DND-41 (cell line): Measurements from ENCODE around the gene THSD7B.

ENCODE experiments used
- ATAC-seq: fragments of 200-7000 bp; cut with Tn5 transposase; 3 replicates; pipeline ENCODE4 v1.9.1; 2021; ENCODE audit warnings: low read depth; ENCODE audit not compliant: insufficient read depth
- DNase-seq: peaks from one replicate; pipeline ENCODE4 v3.0.0-alpha.2; 2020
- H2AFZ ChIP-seq: 2 replicates; pipeline ENCODE4 v1.6.0; 2012; ENCODE audit warnings: low read depth, low read length
- H3K27ac ChIP-seq: 2 replicates; pipeline ENCODE4 v1.5.1; 2012; ENCODE audit warnings: low read length, inconsistent platforms
- H3K27me3 ChIP-seq: fragments of 200-600 bp; sonication (generic); 2 replicates; pipeline ENCODE4 v1.6.0; 2012; ENCODE audit warnings: low read length, mild to moderate bottlenecking, inconsistent platforms; ENCODE audit not compliant: insufficient read depth, poor library complexity
- H3K36me3 ChIP-seq: 2 replicates; pipeline ENCODE4 v1.5.1; 2012; ENCODE audit warnings: low read length, inconsistent platforms; ENCODE audit not compliant: insufficient read depth
- H3K4me1 ChIP-seq: 2 replicates; pipeline ENCODE4 v1.5.1; 2012; ENCODE audit warnings: mild to moderate bottlenecking, low read length; ENCODE audit not compliant: insufficient read depth
- H3K4me2 ChIP-seq: 2 replicates; pipeline ENCODE4 v1.6.0; 2012; ENCODE audit warnings: mild to moderate bottlenecking, moderate library complexity, low read length, inconsistent platforms; ENCODE audit not compliant: insufficient read depth
- H3K4me3 ChIP-seq, 2 experiments: fragments of 200-600 bp in 1 of 2; shearing (Covaris generic) in 1 of 2; 2 replicates each; pipeline ENCODE4 v1.5.1; 2012 to 2016; ENCODE audit warnings: inconsistent platforms in 2 of 2, low read length in 2 of 2, mild to moderate bottlenecking in 2 of 2, low read depth in 1 of 2, moderate library complexity in 1 of 2
- H3K79me2 ChIP-seq: 2 replicates; pipeline ENCODE4 v1.6.0; 2012; ENCODE audit warnings: low read length, inconsistent platforms; ENCODE audit not compliant: insufficient read depth
- H3K9ac ChIP-seq: 2 replicates; pipeline ENCODE4 v1.6.0; 2012; ENCODE audit warnings: low read depth, mild to moderate bottlenecking, inconsistent platforms, low read length, moderate library complexity
- H3K9me3 ChIP-seq: 2 replicates; pipeline ENCODE4 v1.5.1; 2012; ENCODE audit warnings: low read length, moderate library complexity, mild to moderate bottlenecking, inconsistent platforms; ENCODE audit not compliant: insufficient read depth, severe bottlenecking
- H4K20me1 ChIP-seq: 2 replicates; pipeline ENCODE4 v1.6.0; 2012; ENCODE audit warnings: low read length; ENCODE audit not compliant: insufficient read depth
- EZH2 ChIP-seq: IDR thresholded peaks from 3 replicates; pipeline ENCODE4 v1.6.1; 2012; ENCODE audit warnings: borderline replicate concordance, low read depth, mild to moderate bottlenecking, moderate library complexity, low read length, inconsistent platforms; ENCODE audit not compliant: severe bottlenecking
- TF ChIP-seq, protein P1 (sequence below): IDR thresholded peaks from 2 replicates; pipeline ENCODE4 v1.5.1; 2012; ENCODE audit warnings: borderline replicate concordance, low read length, moderate library complexity, mild to moderate bottlenecking; ENCODE audit not compliant: poor library complexity, severe bottlenecking; ENCODE audit errors: extremely low read depth

Gene THSD7B

GRCh38 chr2:137206069-137206468 is 440.7 kb downstream of the THSD7B start:
- H3K4me1 ChIP-seq, result no peaks in the 10 kb centered on the region
- no peak overlapping the region for H3K4me3 ChIP-seq
- no peaks in the 10 kb centered on the region for H3K79me2 ChIP-seq
- H2AFZ ChIP-seq, result no peak overlapping the region
- no peak overlapping the region for H3K27ac ChIP-seq
- TF ChIP-seq EZH2, result no peak
- TF ChIP-seq, protein P1, sequence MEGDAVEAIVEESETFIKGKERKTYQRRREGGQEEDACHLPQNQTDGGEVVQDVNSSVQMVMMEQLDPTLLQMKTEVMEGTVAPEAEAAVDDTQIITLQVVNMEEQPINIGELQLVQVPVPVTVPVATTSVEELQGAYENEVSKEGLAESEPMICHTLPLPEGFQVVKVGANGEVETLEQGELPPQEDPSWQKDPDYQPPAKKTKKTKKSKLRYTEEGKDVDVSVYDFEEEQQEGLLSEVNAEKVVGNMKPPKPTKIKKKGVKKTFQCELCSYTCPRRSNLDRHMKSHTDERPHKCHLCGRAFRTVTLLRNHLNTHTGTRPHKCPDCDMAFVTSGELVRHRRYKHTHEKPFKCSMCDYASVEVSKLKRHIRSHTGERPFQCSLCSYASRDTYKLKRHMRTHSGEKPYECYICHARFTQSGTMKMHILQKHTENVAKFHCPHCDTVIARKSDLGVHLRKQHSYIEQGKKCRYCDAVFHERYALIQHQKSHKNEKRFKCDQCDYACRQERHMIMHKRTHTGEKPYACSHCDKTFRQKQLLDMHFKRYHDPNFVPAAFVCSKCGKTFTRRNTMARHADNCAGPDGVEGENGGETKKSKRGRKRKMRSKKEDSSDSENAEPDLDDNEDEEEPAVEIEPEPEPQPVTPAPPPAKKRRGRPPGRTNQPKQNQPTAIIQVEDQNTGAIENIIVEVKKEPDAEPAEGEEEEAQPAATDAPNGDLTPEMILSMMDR, result no peak
- no peaks in the 10 kb centered on the region for H3K9me3 ChIP-seq
- no peak overlapping the region for H3K9ac ChIP-seq
- H3K27me3 ChIP-seq, result peaks cover 4% of the 10 kb centered on the region
- no peak overlapping the region for H3K4me2 ChIP-seq
- DNase-seq, result no peak
- no peak for ATAC-seq
- H4K20me1 ChIP-seq, result no peaks in the 10 kb centered on the region
- no peaks in the 10 kb centered on the region for H3K36me3 ChIP-seq

GRCh38 chr2:137207030-137207429 is 441.7 kb downstream of the THSD7B start:
- no peaks in the 10 kb centered on the region for H3K4me1 ChIP-seq
- DNase-seq, result no peak
- H3K9me3 ChIP-seq, result no peaks in the 10 kb centered on the region
- H3K4me2 ChIP-seq, result no peak overlapping the region
- no peak overlapping the region for H3K4me3 ChIP-seq
- H3K36me3 ChIP-seq, result no peaks in the 10 kb centered on the region
- no peak for ATAC-seq
- no peaks in the 10 kb centered on the region for H4K20me1 ChIP-seq
- peaks cover 4% of the 10 kb centered on the region for H3K27me3 ChIP-seq
- no peak overlapping the region for H3K9ac ChIP-seq
- H2AFZ ChIP-seq, result no peak overlapping the region
- H3K79me2 ChIP-seq, result no peaks in the 10 kb centered on the region
- H3K27ac ChIP-seq, result no peak overlapping the region
- TF ChIP-seq EZH2, result no peak
- TF ChIP-seq, protein P1, result no peak

DNA sequence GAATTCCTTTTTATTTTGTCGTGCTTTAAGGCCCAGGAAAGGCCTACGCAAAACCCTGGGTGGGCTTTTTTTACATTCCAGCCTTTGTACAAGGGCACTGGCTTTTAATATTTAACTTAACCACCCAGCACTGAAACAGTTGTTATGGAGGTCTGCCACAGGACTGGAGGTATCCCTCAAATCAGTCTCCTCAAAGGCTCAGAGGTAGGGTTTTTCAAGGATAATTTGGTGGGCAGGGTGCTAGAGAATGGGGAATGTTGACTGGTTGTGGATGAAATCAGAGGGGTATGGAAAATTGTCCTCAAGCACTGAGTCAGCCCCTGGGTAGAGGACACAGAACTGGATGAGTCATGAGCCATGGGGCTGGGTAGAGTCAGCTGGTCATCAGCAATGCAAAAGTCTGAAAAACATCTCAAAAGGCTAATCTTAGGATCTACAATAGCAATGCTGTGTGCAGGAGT is 443.1 kb downstream of the THSD7B start:
- TF ChIP-seq EZH2, result no peak
- TF ChIP-seq, protein P1, result no peak
- no peaks in the 10 kb centered on the region for H3K79me2 ChIP-seq
- DNase-seq, result no peak
- no peak for ATAC-seq
- no peaks in the 10 kb centered on the region for H3K4me1 ChIP-seq
- H3K27me3 ChIP-seq, result peaks cover 4% of the 10 kb centered on the region
- no peak overlapping the region for H3K27ac ChIP-seq
- H3K9ac ChIP-seq, result no peak overlapping the region
- no peak overlapping the region for H3K4me3 ChIP-seq
- H3K9me3 ChIP-seq, result no peaks in the 10 kb centered on the region
- no peak overlapping the region for H3K4me2 ChIP-seq
- no peaks in the 10 kb centered on the region for H4K20me1 ChIP-seq
- H2AFZ ChIP-seq, result no peak overlapping the region
- H3K36me3 ChIP-seq, result no peaks in the 10 kb centered on the region

- H3K9me3 ChIP-seq, result no peaks in the 10 kb centered on the region
- no peak overlapping the region for H3K4me3 ChIP-seq
Observed at GRCh38 chr2:137210039-137210438, 444.7 kb downstream of the THSD7B start.

More at GRCh38 chr2:137210039-137210438, 444.7 kb downstream of the THSD7B start:
- no peak for DNase-seq
- no peak overlapping the region for H3K4me2 ChIP-seq
- H3K36me3 ChIP-seq, result no peaks in the 10 kb centered on the region
- no peak for ATAC-seq
- H3K9ac ChIP-seq, result no peak overlapping the region
- peaks cover 4% of the 10 kb centered on the region for H3K27me3 ChIP-seq
- H4K20me1 ChIP-seq, result no peaks in the 10 kb centered on the region
- no peaks in the 10 kb centered on the region for H3K79me2 ChIP-seq
- no peak overlapping the region for H3K27ac ChIP-seq
- H2AFZ ChIP-seq, result no peak overlapping the region
- TF ChIP-seq, protein P1, result no peak
- no peak for TF ChIP-seq EZH2
- H3K4me1 ChIP-seq, result no peaks in the 10 kb centered on the region
